ENCODE results near the gene SPECC1.

The SPECC1 gene

GRCh38 chr17:20125724-20126123 is 116.6 kb downstream of the SPECC1 start:
- Histone ChIP-seq H3K4me3 (replicated peaks; ENCODE audit: insufficient read depth, low read length) (no peak overlapping the region), H3K27me3 (ENCODE audit: insufficient read depth, poor library complexity, severe bottlenecking) (no peaks in the 10 kb centered on the region), H3K27ac (replicated peaks) (no peak overlapping the region)
- no peak for TF ChIP-seq REST (IDR thresholded peaks at IDR 0.05; ENCODE audit: insufficient replicate concordance, low read depth)
- TF ChIP-seq CTCF (IDR thresholded peaks at IDR 0.05; ENCODE audit: insufficient read depth, low read length), result no peak
- no peak for TF ChIP-seq GABPA (IDR thresholded peaks at IDR 0.05; ENCODE audit: low read depth)
- no peak for TF ChIP-seq SPI1 (IDR thresholded peaks at IDR 0.05; ENCODE audit: borderline replicate concordance, low read depth)
- no peak for TF ChIP-seq POLR2AphosphoS5 (IDR thresholded peaks at IDR 0.05; ENCODE audit: low read depth)
- DNase-seq (ENCODE audit: low read depth in 1 of 2, low spot score in 1 of 2), result no peak

GRCh38 chr17:20127360-20128035 is 118.3 kb downstream of the SPECC1 start:
- H3K27me3 ChIP-seq (ENCODE audit: insufficient read depth, poor library complexity, severe bottlenecking), result no peaks in the 10 kb centered on the region
- H3K4me3 ChIP-seq (replicated peaks; ENCODE audit: insufficient read depth, low read length), result no peak overlapping the region
- no peak overlapping the region for H3K27ac ChIP-seq (replicated peaks)
- TF ChIP-seq GABPA (IDR thresholded peaks at IDR 0.05; ENCODE audit: low read depth) (no peak), REST (IDR thresholded peaks at IDR 0.05; ENCODE audit: insufficient replicate concordance, low read depth) (no peak), POLR2AphosphoS5 (IDR thresholded peaks at IDR 0.05; ENCODE audit: low read depth) (no peak), SPI1 (IDR thresholded peaks at IDR 0.05; ENCODE audit: borderline replicate concordance, low read depth) (no peak), CTCF (IDR thresholded peaks at IDR 0.05; ENCODE audit: insufficient read depth, low read length) (no peak)
- no peak for DNase-seq (ENCODE audit: low read depth in 1 of 2, low spot score in 1 of 2)

GRCh38 chr17:20128036-20128667 is 119.0 kb downstream of the SPECC1 start:
- no peaks in the 10 kb centered on the region for H3K27me3 ChIP-seq (ENCODE audit: insufficient read depth, poor library complexity, severe bottlenecking)
- H3K27ac ChIP-seq (replicated peaks), result no peak overlapping the region
- TF ChIP-seq GABPA (IDR thresholded peaks at IDR 0.05; ENCODE audit: low read depth), result no peak
- TF ChIP-seq POLR2AphosphoS5 (IDR thresholded peaks at IDR 0.05; ENCODE audit: low read depth), result no peak
- no peak for TF ChIP-seq CTCF (IDR thresholded peaks at IDR 0.05; ENCODE audit: insufficient read depth, low read length)
- no peak for TF ChIP-seq REST (IDR thresholded peaks at IDR 0.05; ENCODE audit: insufficient replicate concordance, low read depth)
- TF ChIP-seq SPI1 (IDR thresholded peaks at IDR 0.05; ENCODE audit: borderline replicate concordance, low read depth), result no peak
- H3K4me3 ChIP-seq (replicated peaks; ENCODE audit: insufficient read depth, low read length), result no peak overlapping the region
- DNase-seq (ENCODE audit: low read depth in 1 of 2, low spot score in 1 of 2), result no peak

Measured in HL-60 (cell line).